NB4 (cell line): ENCODE measurements around the gene NUP42.

Source experiments
- CTCF ChIP-seq: IDR thresholded peaks from one replicate; pipeline ENCODE4 v1.5.1; 2012; ENCODE audit warnings: low read depth, low read length
- MYC ChIP-seq: IDR thresholded peaks from 2 replicates; pipeline ENCODE4 v1.6.1; 2011; ENCODE audit warnings: low read depth, low read length

- no peak for TF ChIP-seq CTCF
- no peak for TF ChIP-seq MYC
Observed at GRCh38 chr7:23200331-23200730, 18.5 kb downstream of the NUP42 start.
